Activated T-helper 2 cell treated with anti-CD3 and anti-CD28 coated beads, Interferon-gamma antibody, Interleukin-2, Interleukin-4, amounts not matched to agents 10 μg/mL and 5 μg/mL and 100 μg/mL, durations not matched to agents 14 hours and 24 hours and 36 hours (primary cell): ENCODE data around the gene CDH13. TPM values are rescaled to one million over a fixed set of nuclear protein-coding genes. Genes with fewer than 3 reads are reported as not detected.

ENCODE experiments used
- DNase-seq: peaks from one replicate; pipeline ENCODE4 v3.0.0; 2021; ENCODE audit warnings: low spot score
- H3K27ac Mint-ChIP-seq: one replicate; pipeline ENCODE4 v1.8.0; 2021; ENCODE audit warnings: mixed read lengths
- H3K27me3 Mint-ChIP-seq: one replicate; pipeline ENCODE4 v1.8.0; 2021; ENCODE audit warnings: low read depth, mixed read lengths
- H3K36me3 Mint-ChIP-seq: one replicate; pipeline ENCODE4 v1.8.0; 2021; ENCODE audit warnings: low read depth, mixed read lengths
- H3K4me1 Mint-ChIP-seq: one replicate; pipeline ENCODE4 v1.8.0; 2021; ENCODE audit warnings: low read depth, mixed read lengths
- H3K4me3 Mint-ChIP-seq: one replicate; pipeline ENCODE4 v1.8.0; 2021; ENCODE audit warnings: low read depth, mild to moderate bottlenecking, moderate library complexity, mixed read lengths
- H3K9me3 Mint-ChIP-seq: one replicate; pipeline ENCODE4 v1.8.0; 2021; ENCODE audit warnings: mixed read lengths
- intact Hi-C: fragments of 100-400 bp; cut with micrococcal nuclease; formaldehyde crosslinking; loops from one replicate; pipeline ENCODE4 v1.15.1; 2023
- total RNA-seq: library from RNA; stranded (reverse); gene quantifications from 2 replicates; pipeline ENCODE4 v1.2.3, GENCODE V29; 2022

Gene CDH13
- total RNA-seq, 1 donor from 2014 or later = not detected

DNA sequence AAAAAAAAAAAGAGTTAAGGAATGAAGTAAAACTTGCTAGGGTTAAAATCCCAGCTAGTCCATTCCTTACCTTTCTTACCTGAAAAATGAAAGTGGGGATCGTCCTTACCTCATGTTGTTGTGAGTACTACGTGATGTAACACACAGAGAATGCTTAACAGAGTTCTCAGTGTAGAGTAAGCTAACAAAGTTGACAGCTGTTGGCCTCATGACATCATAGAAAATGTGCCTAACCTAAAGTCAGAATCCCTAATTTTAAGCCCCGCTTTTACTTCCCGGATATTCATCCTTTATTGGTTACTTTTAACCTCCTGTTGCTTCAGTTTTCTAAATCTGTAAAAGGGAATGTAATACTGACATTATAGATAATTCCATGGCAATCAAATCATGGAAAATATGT, 675.2 kb downstream of the CDH13 start:
- intact Hi-C loops = no loop called here
- DNase-seq = no peak
- no peak overlapping the region for H3K27ac Mint-ChIP-seq
- no peaks in the 10 kb centered on the region for H3K27me3 Mint-ChIP-seq
- no peaks in the 10 kb centered on the region for H3K9me3 Mint-ChIP-seq
- no peaks in the 10 kb centered on the region for H3K4me1 Mint-ChIP-seq
- H3K4me3 Mint-ChIP-seq = no peak overlapping the region
- H3K36me3 Mint-ChIP-seq = no peaks in the 10 kb centered on the region

DNA sequence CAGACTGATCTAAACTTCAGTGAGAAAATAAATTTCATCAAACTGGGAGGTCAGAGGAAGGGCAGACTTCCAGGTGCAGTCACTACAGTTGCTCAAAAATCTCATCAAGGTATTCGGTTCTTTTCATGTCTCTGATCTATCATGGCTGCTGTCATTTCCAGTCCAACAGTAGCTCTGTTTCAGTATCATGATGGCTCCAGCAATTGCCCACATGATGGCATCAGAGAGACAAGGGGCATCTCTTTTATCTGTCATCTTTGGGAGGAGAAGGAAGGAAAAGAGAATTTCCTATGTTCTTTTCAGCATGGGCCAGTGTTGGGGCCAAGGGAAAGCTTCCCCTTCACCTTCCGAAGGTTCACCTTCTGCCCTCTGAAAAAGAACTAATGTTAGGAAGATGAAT, 676.1 kb downstream of the CDH13 start:
- Mint-ChIP-seq H3K4me3 (no peak overlapping the region), H3K36me3 (no peaks in the 10 kb centered on the region), H3K27ac (no peak overlapping the region), H3K27me3 (no peaks in the 10 kb centered on the region), H3K9me3 (no peaks in the 10 kb centered on the region), H3K4me1 (no peaks in the 10 kb centered on the region)
- intact Hi-C loops = no loop called here
- DNase-seq = no peak

DNA sequence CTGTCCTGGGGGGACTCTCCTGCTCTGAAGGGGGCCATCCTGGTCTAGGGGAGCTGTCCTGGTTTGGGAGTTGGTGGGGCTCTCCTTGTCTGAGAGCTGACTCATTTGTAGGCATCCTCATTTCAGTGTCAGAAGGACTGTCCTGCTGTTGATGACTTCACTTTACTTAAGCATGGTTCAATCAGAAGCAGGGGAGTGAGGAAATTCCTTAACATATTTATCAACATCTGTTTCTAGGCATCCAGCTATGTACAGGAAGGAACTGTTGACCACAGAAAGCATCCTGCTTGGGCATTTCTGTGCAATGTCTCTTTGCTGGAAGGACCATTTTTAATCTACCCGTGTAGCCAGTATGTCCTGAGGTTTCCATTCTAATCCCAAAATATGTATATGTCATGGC, 678.3 kb downstream of the CDH13 start:
- Mint-ChIP-seq H3K36me3 (no peaks in the 10 kb centered on the region), H3K9me3 (no peaks in the 10 kb centered on the region), H3K4me1 (no peaks in the 10 kb centered on the region), H3K27ac (no peak overlapping the region), H3K27me3 (no peaks in the 10 kb centered on the region), H3K4me3 (no peak overlapping the region)
- DNase-seq = no peak
- intact Hi-C loops = no loop called here

DNA sequence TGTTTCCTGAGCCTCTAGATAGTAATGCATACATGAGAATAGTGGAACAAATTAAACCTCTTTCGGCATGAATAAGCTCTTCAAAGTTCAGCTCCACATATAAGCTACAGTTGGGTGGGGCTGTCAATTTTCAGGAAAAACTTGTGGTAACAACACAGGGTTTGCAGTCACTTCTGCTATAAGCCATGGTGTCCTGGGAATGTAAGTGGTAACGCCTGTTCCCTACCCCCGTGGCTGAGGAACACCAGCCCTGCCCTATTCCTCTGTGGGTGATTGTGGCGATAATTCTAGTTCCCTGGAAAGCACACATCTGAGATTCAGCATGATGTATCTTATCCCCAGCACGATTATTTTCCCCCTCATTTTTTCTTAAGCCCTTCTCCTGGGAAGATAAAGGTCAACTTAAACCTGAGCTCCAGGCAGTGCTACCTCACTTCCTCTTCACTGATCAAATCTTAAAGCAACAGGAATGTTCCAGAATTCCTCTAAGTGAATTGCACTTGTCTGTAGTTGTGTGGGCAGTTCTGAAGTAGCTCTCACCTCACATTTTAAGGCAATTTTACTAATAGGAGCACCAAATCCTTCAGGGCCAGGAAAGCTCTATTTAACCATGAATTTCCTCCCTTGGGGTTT, 680.3 kb downstream of the CDH13 start:
- intact Hi-C loops = no loop called here
- H3K9me3 Mint-ChIP-seq = no peaks in the 10 kb centered on the region
- no peaks in the 10 kb centered on the region for H3K27me3 Mint-ChIP-seq
- no peak for DNase-seq
- H3K4me1 Mint-ChIP-seq = no peaks in the 10 kb centered on the region
- no peak overlapping the region for H3K4me3 Mint-ChIP-seq
- H3K36me3 Mint-ChIP-seq = no peaks in the 10 kb centered on the region
- H3K27ac Mint-ChIP-seq = no peak overlapping the region

DNA sequence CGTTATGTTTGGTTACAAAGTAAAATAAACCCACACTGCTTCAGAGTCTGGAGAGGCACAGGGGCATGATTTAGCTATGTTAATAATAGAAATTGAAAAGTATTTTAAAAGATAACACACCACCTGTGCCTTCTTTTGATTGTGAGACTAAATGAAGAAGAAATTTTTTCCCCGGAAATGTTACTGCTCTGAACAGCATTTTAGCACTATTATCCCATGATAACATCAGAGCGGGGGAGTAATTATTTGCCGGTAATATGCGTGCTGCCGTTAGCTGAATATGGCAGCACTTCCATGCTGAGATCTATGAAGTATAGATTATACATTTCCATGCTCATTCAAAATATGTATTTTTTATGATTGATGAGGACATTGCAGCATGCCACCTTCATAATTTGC, 680.8 kb downstream of the CDH13 start:
- Mint-ChIP-seq H3K9me3 (no peaks in the 10 kb centered on the region), H3K4me1 (no peaks in the 10 kb centered on the region), H3K27me3 (no peaks in the 10 kb centered on the region), H3K36me3 (no peaks in the 10 kb centered on the region), H3K27ac (no peak overlapping the region), H3K4me3 (no peak overlapping the region)
- intact Hi-C loops = no loop called here
- no peak for DNase-seq

DNA sequence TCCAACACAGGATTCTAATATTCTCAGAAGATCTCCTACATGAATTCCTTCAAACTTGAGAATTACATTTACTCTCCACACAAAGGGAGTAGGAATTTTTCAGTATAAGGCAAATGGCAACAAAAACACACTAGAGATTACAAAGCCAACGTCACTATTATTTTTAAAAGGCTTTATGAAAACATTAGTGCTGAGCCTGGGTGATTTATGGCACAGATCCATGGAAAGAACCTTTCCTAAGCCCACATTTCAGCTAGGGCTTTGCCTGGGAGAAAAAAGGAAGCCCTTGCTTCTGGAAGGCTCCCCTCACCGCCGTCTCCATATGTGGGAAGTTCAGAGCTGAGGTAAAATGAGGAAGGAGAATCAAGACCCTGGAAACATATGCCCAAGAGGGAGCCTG, 681.6 kb downstream of the CDH13 start:
- Mint-ChIP-seq H3K9me3 (no peaks in the 10 kb centered on the region), H3K4me1 (no peaks in the 10 kb centered on the region), H3K4me3 (no peak overlapping the region), H3K27me3 (no peaks in the 10 kb centered on the region), H3K27ac (no peak overlapping the region), H3K36me3 (no peaks in the 10 kb centered on the region)
- no peak for DNase-seq
- intact Hi-C loops = no loop called here

GRCh38 chr16:83310816-83311215, 684.0 kb downstream of the CDH13 start:
- no peak for DNase-seq
- H3K27ac Mint-ChIP-seq = no peak overlapping the region
- H3K4me1 Mint-ChIP-seq = no peaks in the 10 kb centered on the region
- intact Hi-C loops = no loop called here
- no peak overlapping the region for H3K4me3 Mint-ChIP-seq
- H3K9me3 Mint-ChIP-seq = no peaks in the 10 kb centered on the region
- no peaks in the 10 kb centered on the region for H3K36me3 Mint-ChIP-seq
- H3K27me3 Mint-ChIP-seq = no peaks in the 10 kb centered on the region

DNA sequence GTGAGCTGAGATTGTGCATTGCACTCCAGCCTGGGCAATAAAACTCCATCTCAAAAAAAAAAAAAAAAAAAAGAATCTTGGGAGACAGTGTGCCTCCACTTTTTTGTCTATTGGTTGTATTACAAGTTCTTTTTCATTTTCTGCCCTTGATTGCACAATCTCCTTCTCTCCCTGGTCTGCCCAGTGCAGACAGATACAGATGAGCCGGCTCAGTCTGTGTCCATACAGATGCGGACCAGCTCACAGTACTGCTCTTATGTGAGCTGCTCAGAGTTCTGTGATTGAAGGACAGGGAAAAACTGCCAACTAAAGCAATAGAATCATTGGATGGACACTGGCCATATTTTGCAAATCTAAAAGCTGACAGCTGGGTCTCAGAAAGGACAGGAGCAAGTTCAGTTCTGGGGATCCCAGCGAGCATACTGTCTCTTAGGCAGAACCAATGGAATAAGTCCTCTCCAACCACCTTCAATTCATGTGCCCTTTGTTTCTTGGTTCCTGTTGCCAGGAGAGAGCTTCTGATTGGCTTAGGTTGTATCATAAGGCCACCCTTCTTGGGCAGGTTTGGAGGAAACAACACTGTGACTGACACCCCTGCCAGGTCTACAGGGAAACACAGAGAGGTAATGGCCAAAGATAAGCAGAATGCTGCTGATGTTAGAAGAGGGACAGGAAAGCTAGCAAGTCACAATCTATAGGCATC, 685.4 kb downstream of the CDH13 start:
- Mint-ChIP-seq H3K4me1 (no peaks in the 10 kb centered on the region), H3K36me3 (no peaks in the 10 kb centered on the region), H3K4me3 (no peak overlapping the region), H3K27me3 (no peaks in the 10 kb centered on the region), H3K9me3 (no peaks in the 10 kb centered on the region), H3K27ac (no peak overlapping the region)
- no peak for DNase-seq
- intact Hi-C loops = no loop called here

- intact Hi-C loops = no loop called here
- no peaks in the 10 kb centered on the region for H3K36me3 Mint-ChIP-seq
- no peaks in the 10 kb centered on the region for H3K4me1 Mint-ChIP-seq
- no peak overlapping the region for H3K27ac Mint-ChIP-seq
- no peaks in the 10 kb centered on the region for H3K9me3 Mint-ChIP-seq
- H3K4me3 Mint-ChIP-seq = no peak overlapping the region
- no peak for DNase-seq
- H3K27me3 Mint-ChIP-seq = no peaks in the 10 kb centered on the region
Measured at GRCh38 chr16:83312718-83313245, 686.0 kb downstream of the CDH13 start.

GRCh38 chr16:83315271-83315670, 688.5 kb downstream of the CDH13 start:
- intact Hi-C loops = no loop called here
- H3K4me3 Mint-ChIP-seq = no peak overlapping the region
- H3K36me3 Mint-ChIP-seq = no peaks in the 10 kb centered on the region
- no peaks in the 10 kb centered on the region for H3K27me3 Mint-ChIP-seq
- no peaks in the 10 kb centered on the region for H3K9me3 Mint-ChIP-seq
- DNase-seq = no peak
- H3K4me1 Mint-ChIP-seq = no peaks in the 10 kb centered on the region
- H3K27ac Mint-ChIP-seq = no peak overlapping the region

DNA sequence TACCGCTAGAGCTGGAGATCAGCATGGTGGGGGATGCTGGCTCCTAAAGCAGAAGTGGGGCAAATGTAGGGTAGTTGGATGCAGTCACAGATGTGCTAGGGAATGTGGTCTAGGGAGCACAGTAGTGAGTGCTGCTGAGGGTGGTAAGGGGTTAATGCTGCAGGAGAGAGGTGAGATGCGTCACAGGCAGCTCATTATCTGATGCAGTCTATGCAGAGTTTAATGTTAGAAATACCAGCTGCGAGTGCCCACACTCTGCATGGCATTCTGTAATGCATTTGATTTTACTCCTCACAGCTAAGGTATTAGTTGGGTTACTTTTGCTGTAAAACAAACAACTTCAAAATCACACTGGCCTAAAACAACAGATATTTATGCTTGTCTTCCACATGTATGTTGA, 689.7 kb downstream of the CDH13 start:
- H3K9me3 Mint-ChIP-seq = no peaks in the 10 kb centered on the region
- H3K4me1 Mint-ChIP-seq = no peaks in the 10 kb centered on the region
- H3K27me3 Mint-ChIP-seq = no peaks in the 10 kb centered on the region
- no peak overlapping the region for H3K4me3 Mint-ChIP-seq
- no peak for DNase-seq
- intact Hi-C loops = no loop called here
- no peak overlapping the region for H3K27ac Mint-ChIP-seq
- no peaks in the 10 kb centered on the region for H3K36me3 Mint-ChIP-seq

DNA sequence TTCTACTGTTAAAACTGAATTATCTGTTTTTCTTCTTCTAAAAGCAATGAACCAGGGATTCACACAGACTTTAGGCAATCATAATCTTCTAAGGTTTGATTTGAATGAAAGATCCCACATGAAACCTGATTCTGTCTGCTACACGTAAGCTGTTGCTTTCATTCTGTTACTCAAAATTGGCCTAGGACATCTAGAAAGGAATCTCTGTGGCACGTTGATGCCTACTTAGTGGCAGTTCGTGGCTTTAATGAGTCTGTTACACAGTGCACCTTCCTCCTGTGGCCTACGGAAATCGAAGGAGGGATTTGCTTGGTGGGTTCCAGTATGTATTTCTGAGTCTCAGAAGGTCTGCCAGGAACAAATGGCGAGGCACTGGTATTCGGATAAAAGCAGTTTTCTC, 691.6 kb downstream of the CDH13 start:
- no peak overlapping the region for H3K27ac Mint-ChIP-seq
- intact Hi-C loops = no loop called here
- DNase-seq = no peak
- H3K4me3 Mint-ChIP-seq = no peak overlapping the region
- H3K4me1 Mint-ChIP-seq = no peaks in the 10 kb centered on the region
- no peaks in the 10 kb centered on the region for H3K36me3 Mint-ChIP-seq
- H3K9me3 Mint-ChIP-seq = no peaks in the 10 kb centered on the region
- no peaks in the 10 kb centered on the region for H3K27me3 Mint-ChIP-seq

- Mint-ChIP-seq H3K4me3 (no peak overlapping the region), H3K27ac (no peak overlapping the region), H3K36me3 (no peaks in the 10 kb centered on the region), H3K27me3 (no peaks in the 10 kb centered on the region), H3K4me1 (no peaks in the 10 kb centered on the region), H3K9me3 (peaks cover 4% of the 10 kb centered on the region)
- intact Hi-C loops = no loop called here
- DNase-seq = no peak
Measured at GRCh38 chr16:83328936-83329335, 702.2 kb downstream of the CDH13 start.
